Keratinocyte (primary cell): ENCODE data around the gene DPAGT1. TPM values are rescaled to one million over a fixed set of nuclear protein-coding genes. Genes with fewer than 3 reads are reported as not detected.
A peak's percentile ranks its signal among the peaks of the same experiment; 100 is the strongest.

Source experiments
- DNase-seq: peaks from one replicate; pipeline ENCODE4 v3.0.0-alpha.2; 2011; ENCODE audit warnings: low read depth, missing footprints, low spot score
- FAIRE-seq: peaks from 2 replicates; lab custom pipeline; 2011; peaks lifted over from hg19 to GRCh38; lab: Jason Lieb, UNC
- H2AFZ ChIP-seq: 2 replicates; pipeline ENCODE4 v1.6.0; 2012; ENCODE audit warnings: low read length, control low read depth, inconsistent platforms; ENCODE audit not compliant: control insufficient read depth
- H3K27ac ChIP-seq: 2 replicates; pipeline ENCODE4 v1.5.1; 2011; ENCODE audit warnings: low read length; ENCODE audit not compliant: control insufficient read depth, insufficient read depth
- H3K27me3 ChIP-seq: 3 replicates; pipeline ENCODE4 v1.6.0; 2011; ENCODE audit warnings: low read length; ENCODE audit not compliant: control insufficient read depth, insufficient read depth; ENCODE audit errors: extremely low read depth
- H3K36me3 ChIP-seq, 2 experiments: 2 replicates in 1 of 2; 3 replicates in 1 of 2; pipeline ENCODE4 v1.5.1; 2011; ENCODE audit warnings: low read length in 2 of 2, mild to moderate bottlenecking in 1 of 2; ENCODE audit not compliant: control insufficient read depth in 2 of 2, insufficient read depth in 2 of 2; ENCODE audit errors: extremely low read depth in 1 of 2
- H3K4me1 ChIP-seq: 3 replicates; pipeline ENCODE4 v1.5.1; 2011; ENCODE audit warnings: low read length; ENCODE audit not compliant: control insufficient read depth, insufficient read depth; ENCODE audit errors: extremely low read depth
- H3K4me2 ChIP-seq: 3 replicates; pipeline ENCODE4 v1.6.0; 2011; ENCODE audit warnings: low read depth, low read length; ENCODE audit not compliant: control insufficient read depth, insufficient read depth; ENCODE audit errors: extremely low read depth
- H3K4me3 ChIP-seq, 3 experiments: fragments of 200-600 bp in 1 of 3; sonication (generic) in 1 of 3; 2 replicates in 2 of 3; 3 replicates in 1 of 3; pipeline ENCODE4 v1.5.1; 2011 to 2016; ENCODE audit warnings: low read length in 3 of 3, mild to moderate bottlenecking in 3 of 3, control low read depth in 2 of 3, inconsistent platforms in 1 of 3, low read depth in 1 of 3, mixed read lengths in 1 of 3, mixed run types in 1 of 3, moderate library complexity in 1 of 3; ENCODE audit not compliant: control insufficient read depth in 2 of 3, insufficient read depth in 2 of 3; ENCODE audit errors: extremely low read depth in 1 of 3
- H3K79me2 ChIP-seq: 2 replicates; pipeline ENCODE4 v1.6.0; 2012; ENCODE audit warnings: low read length; ENCODE audit not compliant: control insufficient read depth, insufficient read depth
- H3K9ac ChIP-seq: 3 replicates; pipeline ENCODE4 v1.6.0; 2011; ENCODE audit warnings: low read length; ENCODE audit not compliant: control insufficient read depth, insufficient read depth; ENCODE audit errors: extremely low read depth
- H3K9me1 ChIP-seq: 3 replicates; pipeline ENCODE4 v1.6.0; 2011; ENCODE audit warnings: low read length; ENCODE audit not compliant: control insufficient read depth, insufficient read depth; ENCODE audit errors: extremely low read depth
- H3K9me3 ChIP-seq: 2 replicates; pipeline ENCODE4 v1.5.1; 2012; ENCODE audit warnings: low read depth, low read length; ENCODE audit not compliant: control insufficient read depth
- H4K20me1 ChIP-seq: 3 replicates; pipeline ENCODE4 v1.6.0; 2011; ENCODE audit warnings: low read length; ENCODE audit not compliant: control insufficient read depth, insufficient read depth; ENCODE audit errors: extremely low read depth
- EZH2 ChIP-seq: IDR thresholded peaks from one replicate; pipeline ENCODE4 v1.6.1; 2012; ENCODE audit warnings: inconsistent platforms, mild to moderate bottlenecking, low read length, moderate library complexity
- dilution Hi-C: fragments of 300-500 bp; cut with MboI; formaldehyde crosslinking; loops from one replicate; pipeline ENCODE4 v1.7.0; 2020; ENCODE audit warnings: low sequenced_read_pairs; ENCODE audit not compliant: extremely low pct_ligation_motif_present
- polyA plus RNA-seq, 5 experiments: library from polyadenylated mRNA; depleted of rRNA in 3 of 5; stranded (reverse) in 3 of 5; stranded (forward) in 1 of 5; unstranded in 1 of 5; fragments of >200 nt; gene quantifications; 1 replicate in 1 of 5; 2 replicates in 3 of 5; 3 replicates in 1 of 5; pipeline versions ENCODE4 v1.2.1 to v1.2.3, GENCODE V29; 2011 to 2012; ENCODE audit warnings: missing spikeins in 2 of 5, low read depth in 1 of 5, low replicate concordance in 1 of 5
- TF ChIP-seq, protein P1 (sequence below), 3 experiments: IDR thresholded peaks in 1 of 3; conservative IDR thresholded peaks in 1 of 3; optimal IDR thresholded peaks in 1 of 3; 2 replicates in 2 of 3; 3 replicates in 1 of 3; pipeline versions ENCODE3 to v1.5.1; 2011; ENCODE audit warnings: low read length in 3 of 3, mild to moderate bottlenecking in 3 of 3, moderate library complexity in 2 of 3, control low read depth in 1 of 3, inconsistent platforms in 1 of 3; ENCODE audit not compliant: insufficient read depth in 2 of 3; ENCODE audit errors: extremely low read depth in 1 of 3

Gene DPAGT1
- polyA plus RNA-seq, 1 donor (not counting 4 experiments of a cell fraction or from before 2014, with no cell fraction given): 59.7 TPM

DNA sequence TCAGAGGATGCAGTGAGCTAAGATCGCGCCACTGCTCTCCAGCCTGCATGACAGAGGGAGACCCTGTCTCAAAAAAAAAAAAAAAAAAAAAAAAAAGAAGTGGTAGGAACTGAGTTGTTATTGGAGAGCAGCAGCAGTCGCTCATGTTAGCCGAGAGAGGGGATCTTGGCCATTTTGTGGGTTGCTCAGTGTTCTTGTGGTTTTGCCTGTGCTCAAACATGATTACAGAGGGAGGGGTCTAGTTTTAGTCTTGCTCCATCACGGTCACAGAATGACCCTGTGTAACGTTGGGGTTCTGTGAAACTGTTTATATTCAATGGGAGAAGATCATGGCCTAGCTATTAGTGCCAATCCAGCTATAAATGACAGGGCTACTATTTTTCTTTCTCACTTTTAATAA lies 1.9 kb downstream of the DPAGT1 start:
- TF ChIP-seq, protein P1, sequence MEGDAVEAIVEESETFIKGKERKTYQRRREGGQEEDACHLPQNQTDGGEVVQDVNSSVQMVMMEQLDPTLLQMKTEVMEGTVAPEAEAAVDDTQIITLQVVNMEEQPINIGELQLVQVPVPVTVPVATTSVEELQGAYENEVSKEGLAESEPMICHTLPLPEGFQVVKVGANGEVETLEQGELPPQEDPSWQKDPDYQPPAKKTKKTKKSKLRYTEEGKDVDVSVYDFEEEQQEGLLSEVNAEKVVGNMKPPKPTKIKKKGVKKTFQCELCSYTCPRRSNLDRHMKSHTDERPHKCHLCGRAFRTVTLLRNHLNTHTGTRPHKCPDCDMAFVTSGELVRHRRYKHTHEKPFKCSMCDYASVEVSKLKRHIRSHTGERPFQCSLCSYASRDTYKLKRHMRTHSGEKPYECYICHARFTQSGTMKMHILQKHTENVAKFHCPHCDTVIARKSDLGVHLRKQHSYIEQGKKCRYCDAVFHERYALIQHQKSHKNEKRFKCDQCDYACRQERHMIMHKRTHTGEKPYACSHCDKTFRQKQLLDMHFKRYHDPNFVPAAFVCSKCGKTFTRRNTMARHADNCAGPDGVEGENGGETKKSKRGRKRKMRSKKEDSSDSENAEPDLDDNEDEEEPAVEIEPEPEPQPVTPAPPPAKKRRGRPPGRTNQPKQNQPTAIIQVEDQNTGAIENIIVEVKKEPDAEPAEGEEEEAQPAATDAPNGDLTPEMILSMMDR (optimal IDR thresholded peaks at IDR 0.05 in 1 of 3, IDR thresholded peaks at IDR 0.05 in 1 of 3, conservative IDR thresholded peaks at IDR 0.05 in 1 of 3; ENCODE audit: extremely low read depth in 1 of 3, insufficient read depth in 2 of 3, low read length in 3 of 3): no peak
- no peak for TF ChIP-seq EZH2
- peak overlapping the region in 1 of 3 experiments; percentile 86 for H3K4me3 ChIP-seq
- no peaks in the 10 kb centered on the region for H3K9me3 ChIP-seq
- H2AFZ ChIP-seq: no peak overlapping the region
- H3K27me3 ChIP-seq: no peaks in the 10 kb centered on the region
- FAIRE-seq (no peak), DNase-seq (no peak)
- no peak overlapping the region for H3K27ac ChIP-seq
- H3K79me2 ChIP-seq: peaks cover 26% of the 10 kb centered on the region
- no peak overlapping the region for H3K9ac ChIP-seq
- H3K36me3 ChIP-seq: peaks cover 12 to 22% of the 10 kb centered on the region in 2 experiments
- no peaks in the 10 kb centered on the region for H3K9me1 ChIP-seq
- no peaks in the 10 kb centered on the region for H4K20me1 ChIP-seq
- H3K4me1 ChIP-seq: peaks cover 26% of the 10 kb centered on the region
- peak overlapping the region; percentile 97 for H3K4me2 ChIP-seq
- dilution Hi-C loops: no loop called here

DNA sequence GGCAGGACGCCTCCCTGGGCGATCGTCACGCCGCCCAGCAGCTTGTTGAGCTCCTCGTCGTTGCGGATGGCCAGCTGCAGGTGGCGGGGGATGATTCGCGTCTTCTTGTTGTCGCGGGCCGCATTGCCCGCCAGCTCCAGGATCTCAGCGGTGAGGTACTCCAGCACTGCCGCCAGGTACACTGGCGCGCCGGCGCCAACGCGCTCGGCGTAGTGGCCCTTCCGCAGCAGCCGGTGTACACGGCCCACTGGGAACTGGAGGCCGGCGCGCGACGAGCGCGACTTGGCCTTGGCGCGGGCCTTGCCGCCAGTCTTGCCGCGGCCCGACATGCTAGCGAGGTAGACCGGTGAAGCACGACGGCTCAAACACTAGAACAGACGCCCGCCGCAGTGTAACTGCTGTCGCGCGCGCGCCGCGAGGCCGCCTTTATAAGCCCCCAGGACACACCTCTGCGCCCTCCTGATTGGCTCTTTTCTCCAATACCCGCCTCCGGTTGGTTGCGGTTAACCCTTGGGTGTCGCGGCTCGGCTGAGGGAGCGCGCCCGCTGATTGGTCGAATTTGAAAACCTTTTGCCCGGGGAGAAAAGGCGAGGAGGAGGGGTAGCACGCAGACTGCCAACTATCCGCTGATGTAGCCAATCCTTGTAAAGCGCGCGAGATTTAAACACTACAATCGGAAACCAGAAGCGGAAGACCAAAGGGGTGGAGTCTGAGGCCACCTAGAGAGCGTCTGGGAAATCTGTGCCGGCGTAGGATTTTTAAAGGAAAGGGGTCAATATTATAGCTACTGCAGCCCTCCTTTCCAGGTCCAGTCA lies 6.4 kb downstream of the DPAGT1 start:
- Histone ChIP-seq H3K4me1 (peaks cover 24% of the 10 kb centered on the region), H3K27me3 (no peaks in the 10 kb centered on the region), H3K9ac (peak overlapping the region; percentile 81), H3K9me1 (no peaks in the 10 kb centered on the region), H3K4me3 (peak overlapping the region; percentile 71 to 93 (median 78)), H3K36me3 (peaks cover 23 to 40% of the 10 kb centered on the region in 2 experiments), H2AFZ (peak overlapping the region; percentile 10), H3K4me2 (peak overlapping the region; percentile 63), H3K27ac (peak overlapping the region; percentile 73), H3K79me2 (peaks cover 42% of the 10 kb centered on the region), H3K9me3 (no peaks in the 10 kb centered on the region), H4K20me1 (no peaks in the 10 kb centered on the region)
- DNase-seq (peak; percentile 97), FAIRE-seq (peak; percentile 91)
- TF ChIP-seq, protein P1 (optimal IDR thresholded peaks at IDR 0.05 in 1 of 3, IDR thresholded peaks at IDR 0.05 in 1 of 3, conservative IDR thresholded peaks at IDR 0.05 in 1 of 3; ENCODE audit: extremely low read depth in 1 of 3, insufficient read depth in 2 of 3, low read length in 3 of 3): no peak
- TF ChIP-seq EZH2: no peak
- dilution Hi-C loops: no loop called here
